GM19463 (cell line): ENCODE data around the gene TMEM138.

Source experiments
- ATAC-seq: cut with Tn5 transposase; IDR thresholded peaks from one replicate; pipeline ENCODE4 v1.9.1; 2021; ENCODE audit warnings: mild to moderate bottlenecking, moderate library complexity; ENCODE audit not compliant: unreplicated experiment

TMEM138 gene

GRCh38 chr11:61341706-61342105, 20.5 kb upstream of the TMEM138 start:
- ATAC-seq = no peak

DNA sequence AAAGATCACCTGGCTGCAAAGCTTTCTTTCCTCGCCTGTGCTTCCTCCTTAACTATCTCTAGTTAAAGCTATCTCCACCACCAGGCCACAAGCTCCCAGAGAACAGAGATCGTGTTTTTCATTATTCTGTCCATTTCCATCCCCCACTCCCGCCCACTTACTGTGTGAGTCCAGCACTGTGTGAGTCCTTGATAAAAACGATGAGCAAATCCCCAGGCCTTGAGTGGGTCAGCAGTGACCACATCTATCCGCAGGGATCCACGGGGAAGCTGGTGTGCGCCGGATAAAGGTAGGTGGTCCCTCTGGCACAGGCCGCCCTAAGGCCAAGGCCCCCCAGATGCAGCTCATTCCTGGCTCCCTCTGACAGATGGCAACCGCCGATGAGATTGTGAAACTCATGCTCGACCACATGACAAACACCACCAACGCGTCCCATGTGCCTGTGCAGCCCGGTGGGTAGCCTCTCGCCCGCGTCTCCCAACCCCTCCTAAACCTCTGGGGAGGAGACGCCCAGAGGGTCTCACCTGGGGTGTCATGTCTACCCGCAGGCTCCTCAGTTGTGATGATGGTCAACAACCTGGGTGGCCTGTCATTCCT, 19.9 kb upstream of the TMEM138 start:
- no peak for ATAC-seq

DNA sequence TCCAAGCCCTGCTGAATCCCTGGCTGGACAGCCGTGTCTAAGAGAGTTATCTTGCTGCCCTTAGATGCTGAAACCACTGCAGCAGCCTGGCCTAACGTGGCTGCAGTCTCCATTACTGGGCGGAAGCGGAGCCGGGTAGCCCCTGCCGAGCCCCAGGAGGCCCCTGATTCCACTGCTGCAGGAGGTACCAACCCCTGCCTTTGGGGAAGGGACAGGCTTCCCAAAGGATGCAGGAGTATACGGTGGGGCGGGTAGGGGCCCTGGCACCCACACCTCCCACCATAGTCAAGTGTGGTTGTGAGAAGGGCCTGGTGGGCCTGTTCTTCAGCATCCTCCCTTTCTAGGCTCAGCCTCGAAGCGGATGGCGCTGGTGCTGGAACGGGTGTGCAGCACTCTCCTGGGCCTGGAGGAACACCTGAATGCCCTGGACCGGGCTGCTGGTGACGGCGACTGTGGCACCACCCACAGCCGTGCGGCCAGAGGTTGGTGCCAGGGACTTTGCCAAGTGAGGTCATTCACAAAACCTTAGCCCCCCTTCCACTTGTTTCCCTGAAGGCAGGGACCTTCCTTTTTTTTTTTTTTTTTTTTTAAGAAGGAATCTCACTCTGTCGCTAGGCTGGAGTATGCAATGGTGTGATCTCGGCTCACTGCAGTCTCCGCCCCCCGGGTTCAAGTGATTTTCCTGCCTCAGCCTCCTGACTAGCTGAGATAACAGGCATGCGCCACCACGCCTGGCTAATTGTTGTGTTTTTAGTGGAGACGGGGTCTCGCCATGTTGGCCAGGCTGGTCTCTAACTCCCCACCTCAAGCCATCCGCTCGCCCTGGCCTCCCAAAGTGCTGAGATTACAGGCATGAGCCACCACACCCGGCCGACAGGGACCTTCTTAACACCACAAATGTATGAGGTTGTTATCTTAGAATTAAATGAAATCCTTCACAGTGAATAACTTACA, 18.1 kb upstream of the TMEM138 start:
- no peak for ATAC-seq

GRCh38 chr11:61345170-61345610, 17.0 kb upstream of the TMEM138 start:
- no peak for ATAC-seq

DNA sequence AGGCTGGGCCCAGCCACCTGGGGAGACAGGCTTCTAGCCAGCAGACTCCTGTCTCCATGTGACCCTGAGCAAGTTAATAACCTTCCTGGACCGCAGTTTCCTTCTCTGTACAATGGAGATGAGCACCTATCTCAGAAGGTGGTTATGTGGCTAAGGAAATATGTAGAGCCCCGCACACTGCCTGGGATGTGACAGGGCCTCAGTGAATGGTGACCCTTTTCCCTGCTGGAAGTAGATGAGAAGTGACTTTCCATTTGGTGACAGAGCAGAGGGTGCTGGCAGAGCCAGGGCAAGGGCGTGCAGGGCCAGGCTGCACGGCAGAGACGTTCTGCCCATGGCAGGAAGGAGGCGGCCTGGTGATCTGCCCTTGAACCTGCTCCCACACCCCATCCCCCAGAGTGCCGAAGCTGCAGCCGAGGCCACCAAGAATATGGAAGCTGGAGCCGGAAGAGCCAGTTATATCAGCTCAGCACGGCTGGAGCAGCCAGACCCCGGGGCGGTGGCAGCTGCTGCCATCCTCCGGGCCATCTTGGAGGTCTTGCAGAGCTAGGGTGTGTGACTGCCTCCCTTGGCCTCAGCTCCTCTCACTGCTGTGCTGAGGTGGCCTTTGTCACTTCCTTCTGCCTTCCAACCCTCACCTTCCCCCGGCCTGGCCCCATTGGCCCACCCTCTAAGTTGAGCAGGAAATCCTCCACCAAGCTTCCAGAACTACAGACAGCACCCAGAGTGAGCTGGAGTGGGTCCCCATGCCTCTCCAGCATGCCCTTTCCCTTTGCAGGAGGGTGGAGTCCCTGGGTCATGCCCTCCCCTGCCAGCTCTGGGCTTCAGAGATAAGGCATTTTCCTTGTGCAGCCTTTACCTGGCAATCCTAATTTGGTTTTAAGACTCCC, 16.0 kb upstream of the TMEM138 start:
- no peak for ATAC-seq

DNA sequence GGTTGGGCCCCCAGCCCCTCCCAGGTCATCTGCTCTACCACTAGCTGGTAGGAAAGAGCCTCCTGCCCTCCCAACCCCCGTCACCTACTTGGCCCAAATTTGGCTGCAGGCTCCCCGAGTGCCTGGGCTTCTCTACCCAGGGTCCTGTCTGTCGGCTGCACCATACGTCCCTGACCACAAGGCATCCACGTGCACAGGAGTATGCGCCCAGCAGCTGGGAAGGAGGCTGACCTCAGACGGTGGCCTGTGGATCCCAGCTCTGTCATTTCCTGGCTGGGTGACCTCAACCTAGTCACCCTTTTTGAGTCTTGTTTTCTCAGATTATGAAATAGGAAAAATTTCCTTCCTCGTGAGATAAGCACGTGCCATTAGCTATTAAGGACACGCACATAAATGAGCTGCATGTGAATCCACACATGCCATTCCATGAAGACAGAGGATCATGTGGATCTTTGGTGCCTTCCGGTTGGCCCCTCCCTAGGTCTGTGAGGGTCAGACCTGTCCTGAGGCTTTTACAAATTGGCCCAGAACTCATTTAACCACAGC, 14.2 kb upstream of the TMEM138 start:
- ATAC-seq = no peak

- ATAC-seq = no peak
Observed at GRCh38 chr11:61349189-61349751, 12.9 kb upstream of the TMEM138 start.

DNA sequence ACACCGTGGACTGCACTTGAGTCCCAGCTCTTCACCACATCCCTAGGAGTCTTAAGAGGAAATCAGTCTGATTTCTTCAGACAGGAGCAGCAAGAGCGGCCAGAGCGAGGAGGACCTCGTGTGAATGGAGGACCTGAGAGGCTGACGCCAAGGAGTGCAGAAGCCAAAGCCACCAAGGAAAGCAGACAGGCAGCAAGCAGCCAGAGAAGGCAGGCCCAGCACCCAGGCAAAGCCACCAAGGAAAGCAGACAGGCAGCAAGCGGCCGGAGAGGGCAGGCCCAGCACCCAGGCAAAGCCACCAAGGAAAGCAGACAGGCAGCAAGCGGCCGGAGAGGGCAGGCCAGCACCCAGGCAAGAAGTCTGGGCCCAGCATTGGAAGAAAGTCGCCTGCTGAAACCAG, 12.3 kb upstream of the TMEM138 start:
- ATAC-seq = no peak

GRCh38 chr11:61350336-61350735, 11.8 kb upstream of the TMEM138 start:
- no peak for ATAC-seq

DNA sequence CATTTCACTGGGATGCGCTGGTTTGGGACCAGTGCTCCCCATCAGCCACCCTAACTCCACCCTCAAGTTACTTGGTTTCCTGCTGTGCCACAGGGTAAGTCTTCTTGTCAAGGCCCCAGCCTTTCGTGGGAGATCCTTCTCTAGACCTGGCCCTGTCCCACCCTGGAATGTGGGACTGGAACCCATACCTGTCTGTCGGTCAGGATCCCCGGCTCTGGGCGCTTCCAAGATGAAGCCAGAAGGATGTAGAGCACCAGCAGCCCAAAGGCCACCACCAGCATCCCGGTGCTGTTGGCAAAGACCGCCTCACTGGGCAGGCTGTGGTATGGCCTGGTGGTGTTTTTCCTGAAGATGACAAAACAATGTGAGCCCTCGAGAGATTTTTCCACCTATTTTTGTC, 11.4 kb upstream of the TMEM138 start:
- no peak for ATAC-seq

DNA sequence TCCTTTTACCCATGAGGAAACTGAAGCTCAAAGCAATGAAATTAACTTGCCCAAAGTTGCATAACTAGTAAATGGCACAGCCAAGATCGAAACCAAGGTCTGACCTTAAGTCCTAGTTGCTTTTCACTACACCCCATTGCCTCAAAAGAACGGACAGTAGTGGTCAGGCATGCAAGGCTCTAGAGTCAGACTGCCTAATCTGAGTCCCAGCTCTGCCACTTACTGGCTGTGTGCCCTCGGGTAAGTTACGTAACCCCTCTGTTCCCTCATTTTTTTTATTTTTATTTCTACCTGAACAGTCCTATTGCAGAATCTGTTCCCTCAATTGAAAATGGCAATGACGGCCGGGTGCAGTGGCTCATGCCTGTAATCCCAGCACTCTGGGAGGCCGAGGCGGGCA, 10.1 kb upstream of the TMEM138 start:
- no peak for ATAC-seq

DNA sequence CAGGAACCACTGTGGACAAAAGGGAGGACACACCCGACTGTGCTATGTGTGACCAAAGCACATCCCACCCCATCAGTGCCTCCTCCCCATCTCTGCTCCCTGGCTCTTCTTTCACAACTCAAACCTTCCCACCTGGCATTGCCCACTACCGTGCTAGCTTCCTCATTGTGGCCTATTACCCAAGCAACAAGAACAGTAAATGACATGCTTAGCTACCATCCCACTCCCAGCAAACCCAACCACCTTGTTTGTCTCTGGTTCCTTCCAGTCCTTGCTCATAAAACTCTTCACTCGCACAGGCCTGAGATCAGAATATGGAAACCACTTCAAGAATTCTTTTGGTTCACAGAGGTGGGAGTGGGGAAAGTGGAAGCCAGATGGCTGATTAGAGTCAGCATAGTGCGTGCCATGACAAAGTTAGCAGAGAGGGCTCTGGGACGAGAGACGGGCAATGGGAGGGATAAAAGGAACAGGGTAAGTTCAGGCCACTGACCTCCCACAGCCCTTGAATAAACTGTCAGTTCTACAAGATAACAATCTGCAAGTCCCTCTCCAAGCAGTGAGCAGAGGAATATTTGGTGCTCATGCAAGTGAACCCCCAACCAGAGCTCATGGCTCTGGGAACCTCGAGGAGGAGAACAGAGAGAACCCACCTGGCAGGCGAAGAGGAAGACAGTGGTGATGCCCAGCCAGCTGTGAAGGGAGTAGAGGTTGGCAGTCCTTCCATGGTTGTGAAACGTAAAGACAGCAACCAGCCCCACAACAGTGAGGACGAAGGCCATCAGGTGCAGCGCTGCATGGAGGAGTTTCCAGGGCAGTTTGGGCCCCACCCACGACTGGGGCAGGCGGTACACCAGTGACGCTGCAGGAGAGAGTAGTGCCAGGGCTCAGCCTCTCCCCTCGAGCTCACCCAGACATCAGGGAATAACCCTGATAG, 8.8 kb upstream of the TMEM138 start:
- ATAC-seq = no peak

DNA sequence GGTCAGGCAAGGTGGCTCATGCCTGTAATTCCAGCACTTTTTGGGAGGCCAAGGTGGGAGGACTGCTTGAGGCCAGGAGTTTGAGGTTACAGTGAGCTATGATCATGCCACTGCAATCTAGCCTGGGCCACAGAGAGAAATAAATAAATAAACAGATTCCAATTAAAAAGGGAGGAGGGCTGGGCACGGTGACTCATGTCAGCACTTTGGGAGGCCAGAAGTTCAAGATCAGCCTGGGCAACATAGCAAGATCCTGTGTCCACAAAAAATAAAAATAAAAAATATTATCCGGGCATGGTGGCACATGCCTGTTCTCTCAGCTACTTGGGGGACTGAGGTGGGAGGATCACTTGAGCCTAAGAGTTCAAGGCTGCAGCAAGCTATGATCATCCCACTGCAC, 8.0 kb upstream of the TMEM138 start:
- ATAC-seq = no peak

DNA sequence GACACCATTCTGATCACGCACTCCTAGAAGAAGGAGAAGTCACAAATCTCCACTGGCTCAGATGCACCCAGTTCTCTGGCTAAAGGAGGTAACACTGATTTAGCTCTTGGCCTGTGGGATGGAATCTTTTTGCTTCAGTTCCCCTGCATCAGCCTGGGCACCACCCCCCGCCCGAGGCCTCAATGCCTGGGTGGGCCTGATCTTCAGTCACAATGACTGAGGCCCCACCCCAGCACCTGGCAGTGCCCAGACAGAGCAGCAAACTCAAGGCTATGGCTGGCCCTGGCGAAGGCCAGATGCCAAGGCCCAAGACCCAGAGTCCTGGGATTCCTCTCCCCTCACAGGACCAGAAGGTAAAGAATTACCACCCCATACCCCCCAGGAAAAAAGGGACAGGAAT, 5.5 kb upstream of the TMEM138 start:
- ATAC-seq = no peak

GRCh38 chr11:61357233-61357893, 4.8 kb upstream of the TMEM138 start:
- ATAC-seq = peak; percentile 44

DNA sequence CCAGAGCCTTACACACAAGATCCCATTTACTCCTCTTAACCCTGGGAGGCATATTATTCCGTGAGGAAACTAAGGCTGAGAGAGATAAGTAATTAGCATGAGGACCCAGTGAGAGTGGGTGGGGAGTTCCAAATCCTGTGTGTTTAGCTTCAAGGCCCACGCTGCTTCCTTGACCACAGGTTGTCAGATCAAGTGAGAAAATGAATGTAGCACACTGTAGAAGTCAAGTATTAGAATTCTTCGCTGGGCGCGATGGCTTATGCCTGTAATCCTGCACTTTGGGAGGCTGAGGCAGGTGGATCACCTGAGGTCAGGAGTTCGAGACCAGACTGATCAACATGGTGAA, 4.3 kb upstream of the TMEM138 start:
- no peak for ATAC-seq

DNA sequence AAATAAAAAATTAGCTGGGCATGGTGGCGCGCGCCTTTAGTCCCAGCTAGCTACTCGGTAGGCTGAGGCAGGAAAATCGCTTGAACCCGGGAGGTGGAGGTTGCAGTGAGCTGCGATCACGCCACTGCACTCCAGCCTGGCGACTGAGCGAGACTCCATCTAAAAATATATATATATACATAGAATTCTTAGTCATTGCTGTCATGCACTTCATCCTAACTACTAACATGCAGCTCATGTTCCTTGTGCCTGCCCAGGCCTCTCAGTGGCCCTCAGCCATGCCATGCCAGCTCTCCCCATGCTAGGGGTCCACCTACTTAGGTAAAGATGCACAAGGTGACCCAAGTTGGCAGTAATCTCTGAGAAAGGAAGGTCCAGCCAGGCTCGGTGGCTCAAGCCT, 3.6 kb upstream of the TMEM138 start:
- no peak for ATAC-seq

GRCh38 chr11:61359516-61359915, 2.7 kb upstream of the TMEM138 start:
- ATAC-seq = no peak

- no peak for ATAC-seq
Observed at GRCh38 chr11:61361237-61361740, 885 bp upstream of the TMEM138 start.
